ENCODE measurements around the gene ZNF398.

ZNF398 gene

DNA sequence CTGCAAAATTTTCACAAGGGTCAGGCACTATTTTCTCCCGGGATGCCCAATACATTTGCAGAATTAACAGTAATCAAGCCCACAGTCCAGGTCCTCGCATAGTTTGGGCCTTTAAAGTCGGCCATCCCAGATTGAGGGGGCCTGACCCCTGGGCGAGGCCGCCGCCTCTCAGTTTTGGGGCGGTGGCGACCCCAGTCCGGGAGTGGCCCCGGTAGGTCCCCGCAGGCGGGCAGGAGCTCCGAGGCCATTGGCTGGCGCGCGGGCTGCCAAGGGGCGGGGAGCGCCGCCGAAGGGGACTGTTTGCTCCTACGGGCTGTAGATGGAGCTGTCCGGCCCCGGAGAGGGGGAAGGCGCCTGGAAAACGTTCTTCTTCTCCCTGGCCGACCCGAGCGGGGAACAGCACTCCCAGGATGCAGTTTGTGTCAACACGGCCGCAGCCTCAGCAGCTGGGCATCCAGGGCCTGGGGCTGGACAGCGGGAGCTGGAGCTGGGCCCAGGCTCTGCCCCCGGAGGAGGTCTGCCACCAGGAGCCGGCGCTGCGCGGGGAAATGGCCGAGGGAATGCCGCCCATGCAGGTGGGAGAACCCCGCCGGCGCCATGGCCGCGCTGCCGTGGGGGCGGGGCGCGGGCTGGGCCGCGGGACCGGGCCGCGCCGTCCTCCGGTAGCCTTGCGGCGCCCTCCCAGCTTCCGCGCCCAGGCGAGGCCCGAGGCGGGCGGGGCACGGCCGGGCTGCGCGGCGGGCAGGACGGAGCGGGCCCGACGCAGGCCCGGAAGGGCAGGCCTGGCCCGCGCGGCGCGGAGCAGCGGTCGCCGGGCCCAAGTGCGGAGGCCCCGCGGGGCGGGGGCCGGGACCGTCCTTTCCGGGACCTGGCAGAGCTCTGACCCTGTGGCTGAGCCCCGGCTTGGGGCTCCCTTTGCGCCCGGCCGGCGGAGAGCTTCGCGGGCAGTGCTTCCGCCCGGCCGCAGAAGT is 48.2 kb downstream of the ZNF398 start, which contains the start of gene ZNF282:
Gene ZNF282, plus strand, starts transcription at position 367 of the 971 bp plus-strand sequence. Its CDS starts 44 bp downstream, at position 411.
- peak; percentile 34 to 59 for DNase-seq (ENCODE audit: low read depth in 1 of 2, low spot score in 1 of 2)

DNA sequence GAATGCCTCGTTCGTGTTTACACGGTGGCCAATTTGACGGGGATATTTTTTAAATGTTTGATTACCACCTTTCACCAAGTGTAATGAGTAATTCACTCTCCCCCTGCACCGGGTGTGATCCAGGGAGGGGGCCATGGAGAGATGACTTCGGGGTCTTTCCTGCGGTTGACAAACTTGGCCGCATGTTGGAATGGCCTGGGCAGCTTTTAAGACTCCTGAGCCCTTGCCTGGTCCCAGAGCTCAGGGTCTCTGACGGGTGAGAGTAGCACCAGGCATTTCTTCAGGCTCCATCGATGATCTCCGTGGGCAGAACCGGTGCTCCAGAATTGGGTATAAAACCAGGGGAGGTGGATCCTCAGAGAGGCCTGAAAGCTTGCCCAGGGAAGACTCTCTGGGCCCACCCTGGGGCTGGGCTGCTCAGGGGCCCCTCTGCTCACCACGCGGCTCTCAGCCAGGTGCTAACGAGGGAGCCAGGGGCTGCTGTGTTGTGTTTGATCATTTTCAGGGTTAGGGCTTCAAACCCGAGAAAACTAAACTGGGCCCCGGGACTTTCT is 49.0 kb downstream of the ZNF398 start:
- DNase-seq (ENCODE audit: low read depth in 1 of 2, low spot score in 1 of 2): no peak

DNA sequence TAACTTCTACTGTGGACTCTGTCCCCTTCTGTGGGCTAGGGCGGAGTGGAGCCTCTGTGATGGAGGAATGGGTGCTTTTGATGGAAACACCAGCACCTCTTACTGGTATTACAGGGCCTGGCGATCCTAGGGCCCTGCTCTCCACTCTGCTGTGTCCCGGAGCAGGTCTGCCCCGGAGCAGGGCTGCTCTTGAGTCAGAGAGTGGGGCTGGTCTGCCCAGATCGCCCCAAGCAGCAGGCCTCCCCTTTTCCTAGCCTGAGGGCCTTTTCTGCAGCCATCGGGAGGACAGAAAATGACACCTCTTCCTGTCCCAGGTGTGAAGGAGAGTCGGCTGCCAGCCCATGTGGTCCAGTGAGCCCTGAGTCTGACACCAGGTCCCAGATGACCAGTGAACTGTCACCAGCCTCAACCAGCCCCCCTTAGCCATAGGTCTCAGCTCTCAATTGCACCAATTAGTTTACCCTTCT is 49.5 kb downstream of the ZNF398 start:
- no peak for DNase-seq (ENCODE audit: low read depth in 1 of 2, low spot score in 1 of 2)

DNA sequence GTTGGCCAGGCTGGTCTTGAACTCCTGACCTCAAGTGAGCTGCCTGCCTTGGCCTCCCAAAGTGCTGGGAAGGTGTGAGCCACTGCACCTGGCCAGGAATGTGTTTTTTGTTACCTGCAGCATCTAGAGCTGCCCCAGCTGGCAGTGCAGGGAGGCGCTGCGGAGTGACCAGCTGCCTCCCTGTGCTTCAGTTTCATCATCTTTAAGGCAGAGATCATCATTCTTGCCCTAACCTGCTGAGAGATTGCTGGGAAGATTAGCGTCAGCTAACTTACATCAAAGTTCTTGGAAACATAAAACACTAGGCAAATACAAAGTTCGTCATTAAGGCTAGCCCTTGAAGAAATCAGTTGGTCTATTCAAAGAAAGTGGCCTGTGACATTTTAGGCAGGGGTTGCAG is 50.4 kb downstream of the ZNF398 start:
- DNase-seq (ENCODE audit: low read depth in 1 of 2, low spot score in 1 of 2): no peak

DNA sequence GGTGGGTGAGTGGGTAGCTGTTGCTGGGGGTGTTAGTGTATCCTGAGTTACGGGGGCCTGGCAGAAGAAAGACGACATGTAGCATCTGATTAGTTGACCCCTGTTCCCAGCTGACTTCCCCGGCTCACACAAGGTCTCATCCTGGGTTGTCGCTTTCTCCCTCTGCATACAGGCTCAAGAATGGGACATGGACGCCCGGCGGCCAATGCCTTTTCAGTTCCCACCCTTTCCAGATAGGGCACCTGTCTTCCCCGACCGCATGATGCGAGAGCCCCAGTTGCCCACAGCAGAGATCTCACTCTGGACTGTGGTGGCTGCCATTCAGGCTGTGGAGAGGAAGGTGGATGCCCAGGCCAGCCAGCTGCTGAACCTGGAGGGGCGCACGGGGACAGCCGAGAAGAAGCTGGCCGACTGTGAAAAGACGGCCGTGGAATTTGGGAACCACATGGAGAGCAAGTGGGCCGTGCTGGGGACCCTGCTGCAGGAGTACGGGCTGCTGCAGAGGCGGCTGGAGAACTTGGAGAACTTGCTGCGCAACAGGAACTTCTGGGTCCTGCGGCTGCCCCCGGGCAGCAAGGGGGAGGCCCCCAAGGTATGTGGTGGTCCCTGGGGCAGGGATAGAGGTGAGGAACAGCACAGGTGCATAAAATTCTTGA is 51.0 kb downstream of the ZNF398 start:
- DNase-seq (ENCODE audit: low read depth in 1 of 2, low spot score in 1 of 2): no peak

DNA sequence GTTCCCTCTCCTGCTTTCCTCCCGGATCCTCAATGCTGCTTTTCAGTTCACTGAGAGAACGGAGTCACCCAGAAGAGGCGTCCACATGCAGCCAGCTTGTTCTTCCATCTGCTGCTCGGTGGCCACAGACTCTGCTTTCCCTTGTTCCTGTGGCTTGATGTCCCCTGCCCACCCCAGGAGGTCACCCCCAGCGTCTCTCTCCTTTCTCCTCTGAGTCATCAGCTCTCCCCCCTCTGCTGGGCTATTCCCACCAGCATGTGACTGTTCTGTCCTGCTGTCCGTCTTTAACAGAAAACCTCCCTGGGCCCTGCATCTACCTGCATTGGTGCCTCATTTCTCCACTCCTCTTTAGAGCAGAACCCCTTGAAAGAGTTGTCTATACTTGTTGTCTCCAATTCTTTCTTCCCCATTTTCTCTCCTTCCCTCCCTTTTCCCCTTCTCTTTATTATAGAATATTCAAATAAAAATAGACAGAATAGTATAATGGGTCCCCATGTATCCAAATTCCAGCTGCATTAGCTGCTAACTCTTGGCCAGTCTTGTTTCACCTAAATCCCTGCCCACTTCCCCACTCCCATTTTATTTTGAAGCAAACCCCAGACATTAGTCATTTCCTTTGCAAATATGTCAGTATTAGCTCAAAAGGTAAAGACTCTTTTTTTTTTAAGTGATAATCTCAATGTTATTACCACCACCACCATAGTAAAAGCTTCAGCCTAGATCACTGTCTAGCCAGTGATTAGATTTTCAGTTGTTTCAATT is 52.2 kb downstream of the ZNF398 start:
- no peak for DNase-seq (ENCODE audit: low read depth in 1 of 2, low spot score in 1 of 2)

DNA sequence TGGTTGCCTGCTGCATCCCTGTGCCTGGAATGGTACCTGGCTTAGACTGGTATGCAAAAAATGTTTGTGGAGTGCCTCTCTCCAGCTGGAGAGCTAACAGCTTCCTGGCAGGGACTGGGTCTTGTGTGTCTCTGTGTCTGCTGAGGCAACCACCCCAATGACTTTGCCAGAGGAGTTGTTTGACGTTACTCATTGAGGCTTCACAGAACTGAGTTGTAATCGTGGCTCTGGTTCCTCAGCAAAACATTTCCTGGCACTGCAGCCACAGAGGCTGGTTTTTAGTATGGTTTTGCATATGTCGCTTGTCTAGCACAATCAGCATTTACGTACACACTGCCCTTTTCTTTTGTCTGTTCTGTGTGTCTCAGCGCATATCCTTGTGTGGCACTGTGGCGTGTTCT is 55.6 kb downstream of the ZNF398 start:
- no peak for DNase-seq (ENCODE audit: low read depth in 1 of 2, low spot score in 1 of 2)

DNA sequence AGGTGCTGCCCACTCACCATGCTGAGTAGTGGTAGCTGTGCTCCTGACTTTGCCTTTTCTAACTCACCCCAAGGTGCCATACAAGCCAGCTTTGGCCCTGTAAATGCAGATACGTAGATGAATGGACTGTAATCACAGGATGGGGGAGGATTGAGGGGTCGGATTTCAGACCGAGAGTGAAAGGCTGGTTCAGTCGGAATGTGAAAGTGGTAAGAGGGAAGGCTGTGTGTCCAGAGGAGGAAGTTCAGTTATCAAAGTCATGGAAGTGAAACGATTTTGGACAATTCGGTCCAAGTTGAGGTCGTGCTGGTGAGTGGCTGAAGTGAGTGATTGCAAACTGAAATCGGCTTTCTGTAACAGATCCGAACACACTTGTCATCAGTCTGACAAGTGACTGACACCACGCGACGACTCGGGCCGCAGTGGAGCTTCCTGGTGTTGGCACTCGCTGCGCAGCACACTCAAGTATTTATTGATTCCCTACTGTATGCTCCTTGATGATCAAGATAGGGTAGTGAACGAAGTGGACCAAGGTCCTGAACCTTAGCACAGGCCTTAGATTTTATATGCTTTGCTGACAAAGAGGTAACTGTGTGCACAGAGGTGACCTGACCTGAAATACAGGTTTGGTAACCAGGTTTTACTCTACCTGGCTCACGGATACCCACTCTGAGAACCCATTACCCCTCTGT is 58.6 kb downstream of the ZNF398 start:
- DNase-seq (ENCODE audit: low read depth in 1 of 2, low spot score in 1 of 2): no peak

DNA sequence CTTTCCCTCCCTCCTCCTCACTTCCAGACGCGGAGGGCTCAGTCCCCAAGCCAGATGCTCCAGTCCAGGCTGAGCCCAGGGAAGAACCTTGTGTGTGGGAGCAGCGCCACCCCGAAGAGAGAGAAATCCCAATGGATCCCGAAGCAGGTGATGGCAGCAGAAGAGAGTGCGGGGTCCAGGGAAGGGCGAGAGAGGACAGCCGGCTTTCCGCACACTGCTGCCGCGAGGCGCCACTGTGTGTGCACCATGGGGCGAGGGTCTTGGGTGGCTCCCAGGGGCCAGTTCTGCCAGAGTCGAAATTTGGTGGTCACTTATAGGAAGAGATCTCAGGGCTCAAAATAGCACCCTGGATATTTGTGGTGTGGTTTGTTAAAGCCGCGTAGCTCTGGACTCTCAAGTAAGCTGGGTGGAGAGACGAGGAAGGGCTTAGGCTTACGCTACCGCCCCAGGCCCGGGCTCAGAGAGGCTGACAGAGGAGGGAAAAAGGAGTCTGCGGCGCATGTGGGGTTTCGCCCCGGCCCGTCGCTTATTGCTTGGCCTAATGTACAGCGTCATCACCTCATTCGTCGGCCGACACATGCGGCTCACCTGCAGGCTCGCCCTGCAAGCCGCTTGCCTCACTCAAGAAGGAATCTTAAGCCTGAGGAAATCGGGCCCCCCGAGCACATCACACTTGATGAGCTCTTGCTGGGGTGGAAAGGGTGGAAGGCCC is 60.2 kb downstream of the ZNF398 start:
- DNase-seq (ENCODE audit: low read depth in 1 of 2, low spot score in 1 of 2): no peak

DNA sequence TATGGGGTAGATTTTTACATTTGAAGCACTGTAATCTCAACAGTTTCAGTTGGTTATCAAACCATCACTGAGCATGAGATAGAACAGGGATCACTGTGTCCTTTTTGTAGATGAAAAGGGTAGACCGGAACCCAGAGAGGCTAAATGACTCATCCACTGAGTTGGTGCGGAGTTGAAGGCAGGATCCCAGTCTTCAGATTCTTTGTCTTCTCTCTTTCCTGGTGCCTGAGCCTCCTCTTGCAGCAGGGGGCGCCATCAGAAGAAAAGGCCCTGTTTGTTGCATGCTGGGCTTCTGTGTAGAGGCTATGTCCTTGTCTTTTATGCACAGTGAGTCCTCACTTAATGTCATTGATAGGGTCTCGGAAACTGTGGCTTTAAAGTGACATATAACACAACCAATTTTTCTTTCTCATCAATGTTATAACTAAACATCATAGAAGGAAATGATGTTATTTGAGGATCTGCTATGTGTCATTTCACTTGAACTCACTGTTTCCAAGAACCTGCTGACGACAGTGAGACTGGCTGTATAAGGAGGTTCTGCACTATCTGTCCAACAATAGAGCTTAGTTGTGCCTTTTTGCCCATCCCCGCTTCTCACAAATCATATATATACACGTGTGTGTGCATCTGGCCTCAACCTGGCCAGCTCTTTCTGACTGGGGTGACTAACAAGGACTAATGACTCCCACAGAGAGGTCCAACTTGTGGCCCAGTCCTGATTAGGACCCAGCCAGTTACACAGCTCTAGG is 62.4 kb downstream of the ZNF398 start:
- DNase-seq (ENCODE audit: low read depth in 1 of 2, low spot score in 1 of 2): peak; percentile 46 to 68

DNA sequence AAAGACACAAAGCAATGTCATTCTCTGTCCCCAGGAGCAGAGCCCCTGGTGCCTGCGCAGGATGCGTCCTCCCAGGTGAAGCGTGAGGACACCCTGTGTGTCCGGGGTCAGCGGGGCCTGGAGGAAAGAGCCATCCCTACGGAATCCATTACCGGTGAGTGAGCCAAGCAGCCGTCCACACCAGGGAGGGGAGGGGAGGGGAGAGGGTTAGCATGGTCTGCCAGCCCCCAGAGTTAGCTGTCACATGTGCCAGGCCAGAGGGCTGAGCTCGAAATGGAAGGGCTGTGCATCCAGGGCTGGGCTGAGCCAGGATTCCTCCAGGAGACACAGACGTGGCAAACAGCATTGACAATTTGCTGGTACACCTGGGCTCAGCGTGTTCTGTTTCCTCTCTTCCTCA is 63.3 kb downstream of the ZNF398 start:
- DNase-seq (ENCODE audit: low read depth in 1 of 2, low spot score in 1 of 2): no peak

DNA sequence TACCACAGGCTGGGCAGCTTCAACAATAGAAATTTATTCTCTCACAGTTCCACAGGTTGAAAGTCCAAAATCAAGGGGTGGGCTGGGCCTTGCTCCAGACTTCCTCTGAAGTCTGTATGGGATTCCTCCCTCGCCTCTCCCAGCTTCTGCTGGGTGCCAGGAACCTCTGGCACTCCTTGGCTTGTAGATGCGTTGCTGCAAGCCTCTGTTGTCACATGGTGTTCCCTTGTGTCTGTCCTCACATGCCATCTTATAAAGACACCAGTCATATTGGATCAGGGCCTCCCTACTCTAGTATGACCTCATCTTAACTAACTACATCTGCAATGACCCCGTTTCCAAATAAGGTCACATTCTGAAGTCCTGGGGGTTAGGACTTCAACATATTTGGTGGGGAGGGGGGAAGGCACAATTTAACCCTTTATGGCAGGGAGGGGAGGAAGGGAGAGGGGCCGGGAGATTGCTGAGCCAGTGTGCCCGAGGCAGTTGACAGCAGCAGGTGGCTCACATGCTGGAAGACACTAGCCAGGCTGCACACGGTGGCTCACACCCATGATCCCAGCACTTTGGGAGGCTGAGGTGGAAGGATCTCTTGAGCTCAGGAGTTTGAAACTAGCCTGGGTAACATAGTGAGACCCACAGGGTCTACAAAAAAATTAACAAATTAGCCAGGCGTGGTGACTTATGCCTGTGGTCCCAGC is 66.9 kb downstream of the ZNF398 start:
- DNase-seq (ENCODE audit: low read depth in 1 of 2, low spot score in 1 of 2): no peak

DNA sequence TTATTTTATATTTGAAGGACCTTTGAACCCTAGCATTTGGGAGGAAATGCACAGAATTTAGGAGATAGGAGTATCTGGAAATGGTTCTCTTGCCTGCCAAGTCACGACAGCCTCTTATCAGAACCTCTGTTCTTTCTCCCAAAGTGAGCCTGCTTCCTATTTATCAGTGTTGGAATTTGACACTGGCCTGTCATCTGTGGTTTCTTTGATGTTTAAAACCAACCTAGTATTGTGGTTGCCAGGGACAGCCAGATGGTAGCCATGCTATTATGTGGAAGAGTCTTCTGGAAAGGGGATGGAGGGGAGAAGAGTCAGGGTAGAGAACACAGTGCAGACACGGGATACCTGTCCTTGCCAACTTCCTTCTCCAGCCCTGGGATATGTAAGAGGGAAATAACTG is 69.1 kb downstream of the ZNF398 start:
- no peak for DNase-seq (ENCODE audit: low read depth in 1 of 2, low spot score in 1 of 2)

DNA sequence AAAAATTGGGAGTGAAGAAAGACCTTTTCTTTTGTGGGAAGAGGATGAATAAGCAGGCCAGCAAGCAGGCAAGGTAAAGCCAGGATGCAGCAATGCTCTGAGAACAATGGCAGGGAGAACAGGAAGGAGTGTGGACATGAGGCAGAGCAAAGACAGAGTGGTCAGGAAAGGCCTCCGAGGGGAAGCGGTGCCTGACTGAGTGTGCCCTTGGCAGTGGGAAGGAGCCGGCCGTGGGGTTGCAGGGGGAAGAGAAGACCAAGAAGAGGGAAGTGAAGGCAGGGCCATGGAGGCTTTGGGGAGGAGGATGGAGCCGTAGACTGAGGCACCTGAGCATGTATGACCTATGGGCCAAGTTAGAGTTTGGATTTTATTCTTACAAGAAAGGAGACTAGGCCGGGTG is 70.3 kb downstream of the ZNF398 start:
- DNase-seq (ENCODE audit: low read depth in 1 of 2, low spot score in 1 of 2): no peak

DNA sequence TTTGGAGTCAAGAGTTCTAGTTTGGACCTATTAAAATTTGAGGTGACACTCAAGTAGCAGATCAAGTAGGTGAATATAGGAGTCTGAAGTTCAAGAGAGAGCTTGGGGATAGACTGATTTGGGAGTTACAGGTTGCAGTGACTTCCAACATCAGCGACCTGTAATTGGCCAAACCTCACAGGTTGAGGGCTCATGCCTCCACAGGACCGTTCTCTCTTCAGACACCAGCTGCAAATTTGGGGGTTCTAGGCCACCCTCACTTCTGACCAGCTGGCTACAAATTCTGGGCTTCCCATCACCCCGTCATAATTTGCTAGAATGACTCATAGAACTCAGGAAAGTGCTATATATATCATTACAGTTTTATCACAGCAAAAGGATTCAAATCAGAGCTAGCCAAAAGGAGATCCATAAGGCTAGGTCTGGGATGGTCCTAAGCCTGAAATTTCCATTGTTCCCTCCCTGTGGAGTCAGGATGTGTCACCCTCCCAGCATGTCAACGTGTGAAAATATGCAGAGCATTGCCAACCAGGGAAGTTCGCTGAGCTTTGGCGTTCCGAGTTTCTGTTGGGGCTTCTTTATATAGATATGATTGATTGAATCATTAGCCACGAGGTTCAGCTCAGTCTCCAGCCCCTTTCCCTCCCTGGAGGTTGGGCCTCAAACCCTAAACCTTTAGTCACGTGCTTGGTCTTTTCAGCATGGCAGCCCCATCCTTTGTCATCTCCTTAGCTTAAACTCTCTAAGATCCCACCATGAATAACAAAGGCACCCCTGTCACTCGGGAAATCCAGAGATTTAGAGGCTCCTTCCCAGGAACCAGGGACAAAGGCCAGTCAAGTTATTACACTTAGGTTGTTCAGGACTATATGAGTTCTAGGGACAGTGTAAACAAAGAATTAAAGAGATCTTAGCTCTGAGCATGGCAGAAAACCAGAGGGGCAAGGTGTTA is 71.5 kb downstream of the ZNF398 start:
- DNase-seq (ENCODE audit: low read depth in 1 of 2, low spot score in 1 of 2): no peak

DNA sequence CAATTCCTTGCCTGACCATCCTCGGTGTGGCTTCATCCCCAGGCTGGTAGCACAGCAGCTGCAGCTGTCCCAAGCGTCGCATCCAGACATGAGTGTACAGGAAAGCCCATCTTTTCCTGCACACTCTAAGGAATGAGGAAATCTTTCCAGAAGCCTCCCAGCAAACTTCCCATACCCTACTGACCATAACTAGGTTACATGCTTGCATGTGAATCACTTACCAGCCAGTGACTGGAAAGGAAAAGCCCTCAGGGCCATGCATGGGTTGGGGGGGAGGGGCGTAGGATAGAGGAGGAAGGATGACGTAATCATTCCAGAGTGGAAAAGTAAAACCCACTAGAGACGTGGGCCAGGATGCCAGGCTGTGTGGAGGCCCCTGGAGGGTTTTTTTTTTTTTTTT is 73.3 kb downstream of the ZNF398 start:
- DNase-seq (ENCODE audit: low read depth in 1 of 2, low spot score in 1 of 2): no peak

DNA sequence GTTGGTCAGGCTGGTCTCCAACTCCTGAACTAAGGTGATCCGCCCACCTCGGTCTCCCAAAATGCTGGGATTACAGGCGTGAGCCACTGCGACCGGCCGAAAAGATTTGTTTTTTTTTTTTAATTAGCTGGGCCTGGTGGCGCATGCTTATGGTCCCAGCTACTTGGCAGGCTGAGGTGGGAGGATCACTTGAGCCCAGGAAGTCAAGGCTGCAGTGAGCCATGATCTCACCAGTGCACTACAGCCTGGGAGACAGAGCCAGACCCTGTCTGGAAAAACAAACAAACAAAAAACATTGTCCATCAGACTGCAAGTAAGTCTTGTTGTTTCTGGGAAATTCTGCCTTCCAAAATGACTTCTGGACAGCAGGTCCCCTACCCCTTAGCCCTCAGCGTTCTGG is 75.9 kb downstream of the ZNF398 start:
- DNase-seq (ENCODE audit: low read depth in 1 of 2, low spot score in 1 of 2): no peak

DNA sequence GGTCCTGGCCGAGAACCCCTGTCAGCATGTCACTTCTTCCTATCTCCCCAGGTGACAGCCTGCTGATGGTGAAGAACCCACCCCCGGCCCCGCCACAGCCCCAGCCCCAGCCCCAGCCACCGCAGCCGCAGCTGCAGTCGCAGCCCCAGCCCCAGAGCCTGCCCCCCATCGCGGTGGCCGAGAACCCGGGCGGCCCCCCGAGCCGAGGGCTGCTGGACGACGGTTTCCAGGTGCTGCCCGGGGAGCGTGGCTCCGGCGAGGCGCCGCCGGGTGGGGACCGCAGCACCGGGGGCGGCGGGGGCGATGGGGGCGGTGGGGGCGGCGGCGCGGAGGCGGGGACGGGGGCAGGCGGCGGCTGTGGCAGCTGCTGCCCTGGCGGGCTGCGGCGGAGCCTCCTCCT is 76.5 kb downstream of the ZNF398 start:
- no peak for DNase-seq (ENCODE audit: low read depth in 1 of 2, low spot score in 1 of 2)

Data from stimulated activated CD4-positive, alpha-beta T cell treated with anti-CD3 and anti-CD28 coated beads, Interleukin-15, amount 100 ng/mL, for 1 hour (primary cell).